ENCODE measurements around the gene MAPK1IP1L. TPM values are rescaled to one million over a fixed set of nuclear protein-coding genes. Genes with fewer than 3 reads are reported as not detected.

The MAPK1IP1L gene
- total RNA-seq, 1 experiment from 2014 or later: 97.9 TPM

DNA sequence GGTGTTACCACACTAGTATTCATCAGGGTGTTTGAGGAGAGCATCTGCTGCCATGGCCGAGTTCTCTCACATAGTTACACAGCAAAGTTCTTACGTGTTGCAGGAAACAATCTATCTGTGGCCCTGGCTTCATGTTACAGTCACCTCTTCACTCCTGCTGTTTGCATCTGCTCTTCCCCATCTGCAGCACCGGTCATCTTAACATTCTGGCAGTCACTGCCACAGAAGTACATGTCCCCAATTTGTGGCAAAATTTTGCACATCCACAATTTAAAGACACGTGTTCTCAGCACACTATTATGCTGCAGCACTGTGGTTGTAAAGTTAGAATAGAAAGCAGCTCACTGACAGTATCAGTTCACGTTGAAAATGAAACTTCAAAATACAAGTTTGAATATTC is 23.2 kb downstream of the MAPK1IP1L start:
- H3K27ac Mint-ChIP-seq: no peak overlapping the region
- H3K27me3 Mint-ChIP-seq (ENCODE audit: low read depth): no peaks in the 10 kb centered on the region
- POLR2A ChIA-PET: no interaction called here
- DNase-seq (ENCODE audit: low spot score): no peak
- H3K9me3 Mint-ChIP-seq: no peaks in the 10 kb centered on the region
- no peak overlapping the region for H3K4me3 Mint-ChIP-seq
- TF ChIP-seq ETV6 (CRISPR knock-in tag; IDR thresholded peaks at IDR 0.05): no peak
- TF ChIP-seq MXD4 (CRISPR knock-in tag; IDR thresholded peaks at IDR 0.05; ENCODE audit: borderline replicate concordance): no peak
- no peak for TF ChIP-seq NFE2L1 (CRISPR knock-in tag; IDR thresholded peaks at IDR 0.05)
- TF ChIP-seq ZBTB21 (CRISPR knock-in tag; IDR thresholded peaks at IDR 0.05; ENCODE audit: borderline replicate concordance): no peak
- no peak for TF ChIP-seq ZNF219 (CRISPR knock-in tag; IDR thresholded peaks at IDR 0.05; ENCODE audit: borderline replicate concordance)
- TF ChIP-seq HMGA2 (CRISPR knock-in tag; IDR thresholded peaks at IDR 0.05): no peak
- no peak for TF ChIP-seq RELA (CRISPR knock-in tag; IDR thresholded peaks at IDR 0.05; ENCODE audit: borderline replicate concordance)
- peak; percentile 21; the same call in 1 of the 2 replicates for ATAC-seq
- H3K36me3 Mint-ChIP-seq: no peaks in the 10 kb centered on the region
- H3K4me1 Mint-ChIP-seq: peaks cover 20% of the 10 kb centered on the region
- CTCF ChIA-PET: no interaction called here

DNA sequence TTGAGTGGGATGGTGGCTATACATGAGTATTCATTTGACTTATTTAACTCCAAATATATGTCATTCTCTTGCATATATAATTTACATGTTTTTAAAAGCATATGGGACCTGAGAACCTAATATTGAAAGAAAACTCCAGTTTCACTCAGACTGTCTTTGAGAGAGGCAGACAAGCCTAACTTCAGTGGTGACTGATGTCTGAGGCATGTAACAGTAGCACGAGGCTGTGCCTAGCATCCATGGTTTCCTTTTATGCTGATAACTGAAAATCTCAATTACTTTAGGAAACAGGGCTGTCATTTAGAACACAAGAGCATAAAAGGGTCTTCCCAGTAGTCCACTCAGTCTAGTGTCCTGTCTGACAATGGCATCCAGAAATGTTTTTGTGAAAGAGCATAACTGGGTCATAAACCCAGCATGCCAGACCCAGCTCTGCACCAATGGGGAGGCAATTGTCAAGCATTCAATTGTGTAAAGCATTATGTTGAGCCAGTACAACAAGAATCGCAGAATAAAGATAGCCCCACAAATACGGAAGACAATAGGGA is 24.3 kb downstream of the MAPK1IP1L start:
- DNase-seq (ENCODE audit: low spot score) (no peak), ATAC-seq (no peak)
- H3K27ac Mint-ChIP-seq: no peak overlapping the region
- TF ChIP-seq, protein P1, sequence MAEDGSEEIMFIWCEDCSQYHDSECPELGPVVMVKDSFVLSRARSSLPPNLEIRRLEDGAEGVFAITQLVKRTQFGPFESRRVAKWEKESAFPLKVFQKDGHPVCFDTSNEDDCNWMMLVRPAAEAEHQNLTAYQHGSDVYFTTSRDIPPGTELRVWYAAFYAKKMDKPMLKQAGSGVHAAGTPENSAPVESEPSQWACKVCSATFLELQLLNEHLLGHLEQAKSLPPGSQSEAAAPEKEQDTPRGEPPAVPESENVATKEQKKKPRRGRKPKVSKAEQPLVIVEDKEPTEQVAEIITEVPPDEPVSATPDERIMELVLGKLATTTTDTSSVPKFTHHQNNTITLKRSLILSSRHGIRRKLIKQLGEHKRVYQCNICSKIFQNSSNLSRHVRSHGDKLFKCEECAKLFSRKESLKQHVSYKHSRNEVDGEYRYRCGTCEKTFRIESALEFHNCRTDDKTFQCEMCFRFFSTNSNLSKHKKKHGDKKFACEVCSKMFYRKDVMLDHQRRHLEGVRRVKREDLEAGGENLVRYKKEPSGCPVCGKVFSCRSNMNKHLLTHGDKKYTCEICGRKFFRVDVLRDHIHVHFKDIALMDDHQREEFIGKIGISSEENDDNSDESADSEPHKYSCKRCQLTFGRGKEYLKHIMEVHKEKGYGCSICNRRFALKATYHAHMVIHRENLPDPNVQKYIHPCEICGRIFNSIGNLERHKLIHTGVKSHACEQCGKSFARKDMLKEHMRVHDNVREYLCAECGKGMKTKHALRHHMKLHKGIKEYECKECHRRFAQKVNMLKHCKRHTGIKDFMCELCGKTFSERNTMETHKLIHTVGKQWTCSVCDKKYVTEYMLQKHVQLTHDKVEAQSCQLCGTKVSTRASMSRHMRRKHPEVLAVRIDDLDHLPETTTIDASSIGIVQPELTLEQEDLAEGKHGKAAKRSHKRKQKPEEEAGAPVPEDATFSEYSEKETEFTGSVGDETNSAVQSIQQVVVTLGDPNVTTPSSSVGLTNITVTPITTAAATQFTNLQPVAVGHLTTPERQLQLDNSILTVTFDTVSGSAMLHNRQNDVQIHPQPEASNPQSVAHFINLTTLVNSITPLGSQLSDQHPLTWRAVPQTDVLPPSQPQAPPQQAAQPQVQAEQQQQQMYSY (CRISPR knock-in tag; IDR thresholded peaks at IDR 0.05): no peak
- no peak for TF ChIP-seq ZNF219 (CRISPR knock-in tag; IDR thresholded peaks at IDR 0.05; ENCODE audit: borderline replicate concordance)
- no peak for TF ChIP-seq ATF3 (CRISPR knock-in tag; conservative IDR thresholded peaks at IDR 0.05)
- no peak for TF ChIP-seq SP1 (CRISPR knock-in tag; conservative IDR thresholded peaks at IDR 0.05)
- TF ChIP-seq MAX (CRISPR knock-in tag; IDR thresholded peaks at IDR 0.05): no peak
- no peak for TF ChIP-seq E2F1 (CRISPR knock-in tag; IDR thresholded peaks at IDR 0.05)
- no peak for TF ChIP-seq NR2C2 (CRISPR knock-in tag; IDR thresholded peaks at IDR 0.05)
- TF ChIP-seq, protein P2, sequence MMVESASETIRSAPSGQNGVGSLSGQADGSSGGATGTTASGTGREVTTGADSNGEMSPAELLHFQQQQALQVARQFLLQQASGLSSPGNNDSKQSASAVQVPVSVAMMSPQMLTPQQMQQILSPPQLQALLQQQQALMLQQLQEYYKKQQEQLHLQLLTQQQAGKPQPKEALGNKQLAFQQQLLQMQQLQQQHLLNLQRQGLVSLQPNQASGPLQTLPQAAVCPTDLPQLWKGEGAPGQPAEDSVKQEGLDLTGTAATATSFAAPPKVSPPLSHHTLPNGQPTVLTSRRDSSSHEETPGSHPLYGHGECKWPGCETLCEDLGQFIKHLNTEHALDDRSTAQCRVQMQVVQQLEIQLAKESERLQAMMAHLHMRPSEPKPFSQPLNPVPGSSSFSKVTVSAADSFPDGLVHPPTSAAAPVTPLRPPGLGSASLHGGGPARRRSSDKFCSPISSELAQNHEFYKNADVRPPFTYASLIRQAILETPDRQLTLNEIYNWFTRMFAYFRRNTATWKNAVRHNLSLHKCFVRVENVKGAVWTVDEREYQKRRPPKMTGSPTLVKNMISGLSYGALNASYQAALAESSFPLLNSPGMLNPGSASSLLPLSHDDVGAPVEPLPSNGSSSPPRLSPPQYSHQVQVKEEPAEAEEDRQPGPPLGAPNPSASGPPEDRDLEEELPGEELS (CRISPR knock-in tag; IDR thresholded peaks at IDR 0.05): no peak
- no peak for TF ChIP-seq TEAD1 (CRISPR knock-in tag; IDR thresholded peaks at IDR 0.05)
- TF ChIP-seq, protein P3, sequence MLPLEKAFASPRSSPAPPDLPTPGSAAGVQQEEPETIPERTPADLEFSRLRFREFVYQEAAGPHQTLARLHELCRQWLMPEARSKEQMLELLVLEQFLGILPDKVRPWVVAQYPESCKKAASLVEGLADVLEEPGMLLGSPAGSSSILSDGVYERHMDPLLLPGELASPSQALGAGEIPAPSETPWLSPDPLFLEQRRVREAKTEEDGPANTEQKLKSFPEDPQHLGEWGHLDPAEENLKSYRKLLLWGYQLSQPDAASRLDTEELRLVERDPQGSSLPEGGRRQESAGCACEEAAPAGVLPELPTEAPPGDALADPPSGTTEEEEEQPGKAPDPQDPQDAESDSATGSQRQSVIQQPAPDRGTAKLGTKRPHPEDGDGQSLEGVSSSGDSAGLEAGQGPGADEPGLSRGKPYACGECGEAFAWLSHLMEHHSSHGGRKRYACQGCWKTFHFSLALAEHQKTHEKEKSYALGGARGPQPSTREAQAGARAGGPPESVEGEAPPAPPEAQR (CRISPR knock-in tag; IDR thresholded peaks at IDR 0.05): no peak
- TF ChIP-seq ZNF671 (CRISPR knock-in tag; IDR thresholded peaks at IDR 0.05): no peak
- no peak for TF ChIP-seq SMAD3 (CRISPR knock-in tag; IDR thresholded peaks at IDR 0.05; ENCODE audit: borderline replicate concordance)
- no peak for TF ChIP-seq IRF2 (CRISPR knock-in tag; IDR thresholded peaks at IDR 0.05; ENCODE audit: borderline replicate concordance, low read depth)
- TF ChIP-seq, protein P4, sequence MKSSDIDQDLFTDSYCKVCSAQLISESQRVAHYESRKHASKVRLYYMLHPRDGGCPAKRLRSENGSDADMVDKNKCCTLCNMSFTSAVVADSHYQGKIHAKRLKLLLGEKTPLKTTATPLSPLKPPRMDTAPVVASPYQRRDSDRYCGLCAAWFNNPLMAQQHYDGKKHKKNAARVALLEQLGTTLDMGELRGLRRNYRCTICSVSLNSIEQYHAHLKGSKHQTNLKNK (CRISPR knock-in tag; IDR thresholded peaks at IDR 0.05): no peak
- no peaks in the 10 kb centered on the region for H3K27me3 Mint-ChIP-seq (ENCODE audit: low read depth)
- POLR2A ChIA-PET: no interaction called here
- CTCF ChIA-PET: no interaction called here
- H3K4me1 Mint-ChIP-seq: peaks cover 20% of the 10 kb centered on the region
- H3K4me3 Mint-ChIP-seq: no peak overlapping the region
- no peaks in the 10 kb centered on the region for H3K36me3 Mint-ChIP-seq
- no peaks in the 10 kb centered on the region for H3K9me3 Mint-ChIP-seq
